ENCODE data around the gene RGS6. TPM values are rescaled to one million over a fixed set of nuclear protein-coding genes. Genes with fewer than 3 reads are reported as not detected.

RGS6 gene
- total and polyA plus RNA-seq, 8 donors = 0.06 to 0.47 (median 0.20) TPM; not detected in 1

DNA sequence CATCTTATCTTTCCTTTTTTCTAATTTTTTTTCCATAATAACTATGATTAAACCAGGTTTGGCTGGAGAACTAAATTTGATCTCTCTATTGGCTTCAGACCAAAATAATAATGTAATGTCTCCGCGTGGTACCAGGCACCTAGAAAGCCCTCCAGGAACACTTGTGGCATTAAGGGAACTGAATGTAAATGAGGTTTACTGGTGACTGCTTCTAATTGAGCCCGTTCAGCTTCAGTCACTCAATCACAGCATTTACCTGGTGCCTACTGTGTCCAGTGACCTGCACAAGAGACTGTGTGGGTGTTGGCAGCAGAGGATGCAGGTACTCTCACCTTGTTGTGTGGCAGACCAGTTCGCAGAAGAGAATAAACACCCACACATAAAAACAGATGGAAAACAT lies 659.2 kb downstream of the RGS6 start:
- Histone ChIP-seq H3K4me3 (no peak overlapping the region), H3K27ac (no peak overlapping the region), H3K36me3 (no peaks in the 10 kb centered on the region), H3K9me3 (no peaks in the 10 kb centered on the region), H3K27me3 (no peaks in the 10 kb centered on the region), H3K4me1 (no peaks in the 10 kb centered on the region)
- intact Hi-C loops (cut with DNase I) = no loop called here
- no peak for DNase-seq
- no peak for ATAC-seq
- WGBS, 2 donors = 72 to 80% methylated on average over 4 of the region's 4 CpGs
- no peak for FAIRE-seq
- TF ChIP-seq, protein P1, sequence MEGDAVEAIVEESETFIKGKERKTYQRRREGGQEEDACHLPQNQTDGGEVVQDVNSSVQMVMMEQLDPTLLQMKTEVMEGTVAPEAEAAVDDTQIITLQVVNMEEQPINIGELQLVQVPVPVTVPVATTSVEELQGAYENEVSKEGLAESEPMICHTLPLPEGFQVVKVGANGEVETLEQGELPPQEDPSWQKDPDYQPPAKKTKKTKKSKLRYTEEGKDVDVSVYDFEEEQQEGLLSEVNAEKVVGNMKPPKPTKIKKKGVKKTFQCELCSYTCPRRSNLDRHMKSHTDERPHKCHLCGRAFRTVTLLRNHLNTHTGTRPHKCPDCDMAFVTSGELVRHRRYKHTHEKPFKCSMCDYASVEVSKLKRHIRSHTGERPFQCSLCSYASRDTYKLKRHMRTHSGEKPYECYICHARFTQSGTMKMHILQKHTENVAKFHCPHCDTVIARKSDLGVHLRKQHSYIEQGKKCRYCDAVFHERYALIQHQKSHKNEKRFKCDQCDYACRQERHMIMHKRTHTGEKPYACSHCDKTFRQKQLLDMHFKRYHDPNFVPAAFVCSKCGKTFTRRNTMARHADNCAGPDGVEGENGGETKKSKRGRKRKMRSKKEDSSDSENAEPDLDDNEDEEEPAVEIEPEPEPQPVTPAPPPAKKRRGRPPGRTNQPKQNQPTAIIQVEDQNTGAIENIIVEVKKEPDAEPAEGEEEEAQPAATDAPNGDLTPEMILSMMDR (IDR thresholded peaks at IDR 0.05) = no peak

DNA sequence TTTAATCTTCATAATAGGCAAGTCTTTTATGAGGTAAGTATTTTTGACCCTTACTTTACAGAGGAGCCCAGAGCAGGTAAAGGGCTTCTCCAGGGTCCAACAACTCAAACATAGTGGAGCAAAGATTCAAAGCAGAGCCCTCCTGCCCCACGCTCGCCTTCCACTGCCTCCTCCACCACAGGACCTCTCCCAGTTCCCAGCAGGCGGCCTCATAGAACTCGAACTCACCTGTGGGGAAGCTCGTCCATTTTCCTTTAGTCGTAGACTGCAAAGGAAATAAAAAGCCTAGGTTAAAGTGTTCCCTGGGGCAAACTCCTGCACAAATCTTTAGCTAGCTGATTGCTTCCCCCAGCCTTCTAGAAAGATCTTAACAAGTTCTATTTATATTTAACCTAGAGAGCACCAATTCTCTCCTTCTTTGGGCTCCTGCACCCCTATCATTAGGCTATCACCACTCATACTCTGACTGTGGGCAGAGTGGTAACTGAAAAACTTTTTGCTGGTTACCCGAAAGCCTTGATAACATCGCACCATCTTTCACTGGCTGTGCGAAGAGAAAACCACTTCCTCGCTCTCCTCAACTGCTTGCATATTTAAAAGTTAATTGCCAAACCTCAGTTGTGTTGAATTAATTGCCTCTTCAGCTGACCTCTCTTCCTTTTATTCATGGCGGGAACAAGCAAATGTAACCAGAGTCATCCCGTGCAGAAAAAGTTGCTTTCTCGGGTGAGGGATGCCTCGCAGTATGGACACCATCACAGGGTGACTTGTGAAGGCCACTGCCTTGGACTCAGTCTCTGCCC lies 662.1 kb downstream of the RGS6 start:
- no peak for FAIRE-seq
- Histone ChIP-seq H3K9me3 (no peaks in the 10 kb centered on the region), H3K4me1 (no peaks in the 10 kb centered on the region), H3K27ac (no peak overlapping the region), H3K27me3 (no peaks in the 10 kb centered on the region), H3K4me3 (no peak overlapping the region), H3K36me3 (no peaks in the 10 kb centered on the region)
- TF ChIP-seq, protein P1 (IDR thresholded peaks at IDR 0.05) = no peak
- intact Hi-C loops (cut with DNase I) = no loop called here
- no peak for DNase-seq
- WGBS, 2 donors = 82 to 87% methylated on average over 14 of the region's 14 CpGs
- ATAC-seq = no peak

DNA sequence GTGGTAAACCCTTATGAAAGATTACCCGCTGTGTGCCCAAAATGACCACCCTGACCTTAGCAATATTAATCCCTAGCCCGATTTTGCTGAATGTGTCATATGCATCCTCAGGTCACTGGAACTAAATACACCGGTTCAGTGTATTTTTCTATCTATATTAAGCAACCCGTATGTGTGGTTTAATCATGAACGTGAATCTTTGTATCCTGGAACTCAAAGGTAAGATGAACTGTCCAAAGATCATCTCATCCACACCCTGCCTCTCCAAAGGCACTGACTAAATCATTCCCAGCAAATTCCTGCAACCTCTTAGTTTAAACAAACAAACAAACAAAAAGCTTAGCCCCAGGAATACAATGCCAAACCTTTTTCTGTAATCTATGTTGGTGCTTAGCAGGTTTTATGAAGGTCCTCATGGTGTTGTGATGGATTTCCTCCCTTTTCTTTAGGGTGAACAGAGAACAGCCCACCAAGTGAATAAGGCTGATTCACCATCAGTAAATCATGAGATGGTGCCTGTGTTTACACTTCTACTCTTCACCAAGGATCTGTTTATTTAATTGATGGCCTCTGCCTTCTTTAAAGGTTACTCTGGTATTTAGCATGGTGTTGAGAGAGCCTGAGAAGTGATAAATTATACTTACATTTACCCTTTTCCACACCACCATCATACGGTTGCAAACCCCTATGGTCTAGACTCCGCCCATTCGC lies 663.1 kb downstream of the RGS6 start:
- no peaks in the 10 kb centered on the region for H3K4me1 ChIP-seq
- FAIRE-seq = no peak
- H3K9me3 ChIP-seq = no peaks in the 10 kb centered on the region
- TF ChIP-seq, protein P1 (IDR thresholded peaks at IDR 0.05) = no peak
- no peak overlapping the region for H3K27ac ChIP-seq
- intact Hi-C loops (cut with DNase I) = no loop called here
- no peak overlapping the region for H3K4me3 ChIP-seq
- ATAC-seq = no peak
- H3K36me3 ChIP-seq = no peaks in the 10 kb centered on the region
- 88% methylated on average over 8 of the region's 8 CpGs for WGBS, 2 donors
- no peaks in the 10 kb centered on the region for H3K27me3 ChIP-seq
- DNase-seq = no peak

DNA sequence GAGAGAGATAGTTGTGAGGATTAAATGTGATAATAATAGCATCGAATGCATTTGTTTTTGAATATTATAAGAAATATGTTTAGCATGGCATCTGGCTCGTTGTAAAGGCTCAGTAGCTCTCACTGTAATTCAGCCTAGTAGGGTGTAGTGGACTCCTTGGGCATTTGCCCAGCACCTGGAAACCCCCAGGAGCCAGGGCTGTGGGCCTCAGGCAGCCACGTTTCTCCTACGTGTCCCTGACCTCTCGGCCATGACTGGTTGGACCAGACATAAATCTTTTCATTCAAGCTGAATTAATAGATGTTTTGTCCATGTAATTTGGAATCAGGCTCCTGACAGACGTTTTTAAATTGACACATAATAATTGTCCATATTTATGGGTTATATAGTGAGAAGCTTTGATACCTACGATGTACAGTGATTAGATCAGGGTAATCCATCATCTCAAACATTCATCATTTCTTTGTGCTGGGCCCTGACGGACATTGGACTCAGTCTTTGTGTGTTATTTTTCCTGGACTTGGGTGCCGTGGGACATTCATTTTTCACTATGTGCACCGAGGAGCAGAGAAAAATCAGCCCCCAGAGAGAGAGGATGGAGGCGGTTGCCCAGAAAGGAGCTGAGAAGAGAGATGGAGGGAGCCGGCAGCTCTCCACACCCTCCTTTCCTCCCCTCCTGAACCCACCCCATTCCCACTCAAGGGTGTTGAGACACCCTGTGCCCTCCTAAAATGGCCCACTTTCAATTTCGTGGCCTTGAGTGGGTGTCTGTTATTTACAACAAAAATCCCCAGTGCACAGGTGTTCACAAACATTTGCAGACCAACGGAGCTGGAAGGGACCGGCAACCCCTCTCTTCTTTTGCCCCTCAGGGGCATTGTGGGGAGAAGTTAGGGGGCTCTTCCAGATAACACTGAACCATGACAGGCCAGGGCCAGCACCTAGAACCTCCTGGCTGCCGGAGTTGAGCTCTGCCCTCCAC lies 665.3 kb downstream of the RGS6 start:
- Histone ChIP-seq H3K4me1 (no peaks in the 10 kb centered on the region), H3K27ac (no peak overlapping the region), H3K36me3 (no peaks in the 10 kb centered on the region), H3K27me3 (no peaks in the 10 kb centered on the region), H3K4me3 (no peak overlapping the region), H3K9me3 (no peaks in the 10 kb centered on the region)
- FAIRE-seq (no peak), ATAC-seq (no peak), DNase-seq (no peak)
- 48 to 62% methylated on average over 16 of the region's 16 CpGs for WGBS, 2 donors
- intact Hi-C loops (cut with DNase I) = no loop called here
- TF ChIP-seq, protein P1 (IDR thresholded peaks at IDR 0.05) = no peak

Measured in pancreas (tissue), 10 donors.